GM12892 (cell line): ENCODE results near the gene MAGI2.

Experiments
- POLR2A ChIP-seq: IDR thresholded peaks from 2 replicates; pipeline ENCODE4 v1.6.1; 2011; ENCODE audit warnings: low read depth, low read length, control low read depth
- POLR2AphosphoS5 ChIP-seq: IDR thresholded peaks from 2 replicates; pipeline ENCODE4 v1.6.1; 2011; ENCODE audit warnings: low read depth, low read length, control low read depth
- TAF1 ChIP-seq: IDR thresholded peaks from 2 replicates; pipeline ENCODE4 v1.6.1; 2011; ENCODE audit warnings: low read depth, mild to moderate bottlenecking, control low read depth, low read length, borderline replicate concordance

GRCh38 chr7:79361214-79361613, 92.3 kb downstream of the MAGI2 start:
- no peak for TF ChIP-seq POLR2AphosphoS5
- no peak for TF ChIP-seq POLR2A
- no peak for TF ChIP-seq TAF1
